ENCODE data around the gene ARMC9.

ARMC9 gene

GRCh38 chr2:231305221-231305620, 106.8 kb downstream of the ARMC9 start:
- TF ChIP-seq TAF1 (IDR thresholded peaks at IDR 0.05; ENCODE audit: borderline replicate concordance, insufficient read depth, low read length) = no peak
- TF ChIP-seq FOXP2 (optimal IDR thresholded peaks at IDR 0.05; ENCODE audit: borderline replicate concordance, extremely low read depth, extremely low read length, insufficient read depth) = no peak
- TF ChIP-seq REST (IDR thresholded peaks at IDR 0.05; ENCODE audit: insufficient read depth in 1 of 2, low read depth in 2 of 2, low read length in 2 of 2) = no peak
- TF ChIP-seq POLR2AphosphoS5 (IDR thresholded peaks at IDR 0.05; ENCODE audit: low read depth, low read length) = no peak
- TF ChIP-seq SIN3A (IDR thresholded peaks at IDR 0.05; ENCODE audit: borderline replicate concordance, insufficient read depth, low read length) = no peak

GRCh38 chr2:231306791-231307393, 108.5 kb downstream of the ARMC9 start:
- TF ChIP-seq FOXP2 (optimal IDR thresholded peaks at IDR 0.05; ENCODE audit: borderline replicate concordance, extremely low read depth, extremely low read length, insufficient read depth) = no peak
- no peak for TF ChIP-seq TAF1 (IDR thresholded peaks at IDR 0.05; ENCODE audit: borderline replicate concordance, insufficient read depth, low read length)
- TF ChIP-seq REST (IDR thresholded peaks at IDR 0.05; ENCODE audit: insufficient read depth in 1 of 2, low read depth in 2 of 2, low read length in 2 of 2) = no peak
- no peak for TF ChIP-seq SIN3A (IDR thresholded peaks at IDR 0.05; ENCODE audit: borderline replicate concordance, insufficient read depth, low read length)

- TF ChIP-seq POLR2AphosphoS5 (IDR thresholded peaks at IDR 0.05; ENCODE audit: low read depth, low read length) = no peak
- TF ChIP-seq TAF1 (IDR thresholded peaks at IDR 0.05; ENCODE audit: borderline replicate concordance, insufficient read depth, low read length) = no peak
- no peak for TF ChIP-seq FOXP2 (optimal IDR thresholded peaks at IDR 0.05; ENCODE audit: borderline replicate concordance, extremely low read depth, extremely low read length, insufficient read depth)
- TF ChIP-seq SIN3A (IDR thresholded peaks at IDR 0.05; ENCODE audit: borderline replicate concordance, insufficient read depth, low read length) = no peak
- TF ChIP-seq REST (IDR thresholded peaks at IDR 0.05; ENCODE audit: insufficient read depth in 1 of 2, low read depth in 2 of 2, low read length in 2 of 2) = no peak
Observed at GRCh38 chr2:231308219-231308618, 109.8 kb downstream of the ARMC9 start.

DNA sequence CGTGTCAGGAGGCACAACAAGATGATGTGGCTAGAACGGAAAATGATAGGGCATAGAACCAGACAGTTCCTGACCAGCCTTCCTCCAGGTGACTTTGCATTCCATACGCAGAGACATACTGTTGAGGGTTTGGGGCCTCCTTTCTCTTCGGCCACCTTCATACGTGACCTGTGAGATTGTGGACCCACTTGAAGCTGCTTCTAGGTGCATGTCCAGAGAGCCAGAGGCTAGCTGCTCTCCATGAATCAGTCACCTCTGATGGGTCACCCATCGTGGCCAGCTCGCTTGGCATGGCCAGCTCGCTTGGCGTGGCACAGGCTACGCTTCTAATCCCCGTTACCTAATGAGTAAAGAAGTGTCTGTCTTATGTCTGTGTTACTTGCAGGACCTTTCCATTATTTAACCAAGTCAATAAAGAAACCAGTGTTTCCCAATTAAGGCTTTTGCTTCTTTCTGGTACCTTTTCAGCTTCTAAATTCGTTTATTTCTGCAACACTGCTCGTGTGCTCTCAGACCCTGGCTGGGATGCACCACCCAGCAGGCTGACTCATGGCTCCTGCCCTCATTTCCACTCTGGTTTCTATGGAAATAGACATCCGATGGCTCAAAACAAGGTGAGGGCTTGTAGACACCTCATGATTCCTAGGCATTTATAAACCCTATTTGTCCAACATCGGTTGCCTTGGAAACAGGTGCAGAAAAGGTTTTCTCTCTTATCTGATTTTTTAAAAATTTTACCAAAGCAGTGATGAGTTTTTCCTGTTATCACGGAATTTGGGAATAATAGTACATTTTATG, 110.4 kb downstream of the ARMC9 start:
- no peak for TF ChIP-seq TAF1 (IDR thresholded peaks at IDR 0.05; ENCODE audit: borderline replicate concordance, insufficient read depth, low read length)
- TF ChIP-seq REST (IDR thresholded peaks at IDR 0.05; ENCODE audit: insufficient read depth in 1 of 2, low read depth in 2 of 2, low read length in 2 of 2) = no peak
- TF ChIP-seq FOXP2 (optimal IDR thresholded peaks at IDR 0.05; ENCODE audit: borderline replicate concordance, extremely low read depth, extremely low read length, insufficient read depth) = no peak
- no peak for TF ChIP-seq POLR2AphosphoS5 (IDR thresholded peaks at IDR 0.05; ENCODE audit: low read depth, low read length)
- no peak for TF ChIP-seq SIN3A (IDR thresholded peaks at IDR 0.05; ENCODE audit: borderline replicate concordance, insufficient read depth, low read length)

Data from PFSK-1 (cell line).